Smooth muscle cell (in vitro differentiated cells): Measurements from ENCODE around the gene SLC24A3. TPM values are rescaled to one million over a fixed set of nuclear protein-coding genes. Genes with fewer than 3 reads are reported as not detected.

Experiments used
- DNase-seq: peaks from one replicate; lab custom pipeline; 2025; ENCODE audit not compliant: unreplicated experiment; lab: John Stamatoyannopoulos, UW
- H2AFZ ChIP-seq: fragments of 200-600 bp; sonication (generic); 2 replicates; pipeline ENCODE4 v1.6.0; 2016; ENCODE audit warnings: antibody characterized with exemption, low read depth, mild to moderate bottlenecking
- H3F3A ChIP-seq: fragments of 200-600 bp; sonication (generic); 2 replicates; pipeline ENCODE4 v1.6.0; 2017; ENCODE audit warnings: antibody characterized with exemption, low read depth
- H3K27ac ChIP-seq: fragments of 200-600 bp; sonication (generic); 2 replicates; pipeline ENCODE4 v1.5.1; 2016; ENCODE audit warnings: low read depth, mild to moderate bottlenecking
- H3K27me3 ChIP-seq: fragments of 200-600 bp; sonication (generic); 2 replicates; pipeline ENCODE4 v1.6.1; 2016; ENCODE audit warnings: low read depth, mild to moderate bottlenecking
- H3K36me3 ChIP-seq: fragments of 200-600 bp; sonication (generic); 2 replicates; pipeline ENCODE4 v1.5.1; 2016; ENCODE audit warnings: low read depth
- H3K4me1 ChIP-seq: fragments of 200-600 bp; sonication (generic); 2 replicates; pipeline ENCODE4 v1.5.1; 2016; ENCODE audit warnings: low read depth
- H3K4me2 ChIP-seq: fragments of 200-600 bp; sonication (generic); 2 replicates; pipeline ENCODE4 v1.6.0; 2016; ENCODE audit warnings: mild to moderate bottlenecking
- H3K4me3 ChIP-seq: fragments of 200-600 bp; sonication (generic); 2 replicates; pipeline ENCODE4 v1.5.1; 2016; ENCODE audit warnings: mild to moderate bottlenecking
- H3K79me2 ChIP-seq: fragments of 200-600 bp; sonication (generic); 2 replicates; pipeline ENCODE4 v1.6.0; 2016; ENCODE audit warnings: low read depth, mild to moderate bottlenecking
- H3K9ac ChIP-seq: fragments of 200-600 bp; sonication (generic); 2 replicates; pipeline ENCODE4 v1.6.0; 2016; ENCODE audit warnings: low read depth
- H3K9me3 ChIP-seq: fragments of 200-600 bp; sonication (generic); replicated peaks from 2 replicates; pipeline ENCODE4 v1.5.1; 2016; ENCODE audit warnings: low read depth
- H4K20me1 ChIP-seq: fragments of 200-600 bp; sonication (generic); 2 replicates; pipeline ENCODE4 v1.6.0; 2016; ENCODE audit warnings: low read depth
- CTCF ChIP-seq: fragments of 200-600 bp; sonication (generic); IDR thresholded peaks from 2 replicates; pipeline ENCODE4 v1.5.1; 2017; ENCODE audit warnings: borderline replicate concordance, mild to moderate bottlenecking, antibody characterized with exemption; ENCODE audit not compliant: insufficient read depth, poor library complexity, severe bottlenecking
- WGBS: methylation state at CpG from one replicate; pipeline ENCODE4 v1.1.7; 2016; ENCODE audit warnings: low lambda C conversion rate; 5-methylcytosine and 5-hydroxymethylcytosine counted together
- polyA plus RNA-seq: library from polyadenylated mRNA; unstranded; fragments of >200 nt; fragmentation: Nextera tagmentation; extraction: Ambion mirVana; gene quantifications from 2 replicates; pipeline ENCODE4 v1.2.1, GENCODE V29; 2016
- total RNA-seq: library from RNA; depleted of rRNA; stranded (reverse); fragments of >200 nt; gene quantifications from 2 replicates; pipeline ENCODE4 v1.2.3, GENCODE V29; 2014

The SLC24A3 gene
- total and polyA plus RNA-seq, 2 experiments from 2014 or later = 2.5 to 3.2 TPM

GRCh38 chr20:19661717-19662636 lies 449.5 kb downstream of the SLC24A3 start:
- WGBS = 53% methylated on average over 19 of the region's 19 CpGs
- Histone ChIP-seq H3K9ac (no peak overlapping the region), H3K4me2 (peak overlapping the region; percentile 22), H3K27ac (no peak overlapping the region), H3K4me1 (no peaks in the 10 kb centered on the region), H4K20me1 (no peaks in the 10 kb centered on the region), H3K36me3 (no peaks in the 10 kb centered on the region), H3F3A (no peaks in the 10 kb centered on the region), H3K79me2 (no peaks in the 10 kb centered on the region), H3K4me3 (no peak overlapping the region), H2AFZ (no peak overlapping the region), H3K27me3 (peaks cover 23% of the 10 kb centered on the region), H3K9me3 (no peaks in the 10 kb centered on the region)
- no peak for DNase-seq
- peak; percentile 97 for TF ChIP-seq CTCF

GRCh38 chr20:19662637-19662995 lies 450.2 kb downstream of the SLC24A3 start:
- Histone ChIP-seq H3K27me3 (peaks cover 20% of the 10 kb centered on the region), H3K9me3 (no peaks in the 10 kb centered on the region), H3K4me3 (no peak overlapping the region), H3K4me1 (no peaks in the 10 kb centered on the region), H3K27ac (no peak overlapping the region), H3F3A (no peaks in the 10 kb centered on the region), H3K9ac (no peak overlapping the region), H3K36me3 (no peaks in the 10 kb centered on the region), H3K79me2 (no peaks in the 10 kb centered on the region), H2AFZ (no peak overlapping the region), H4K20me1 (no peaks in the 10 kb centered on the region), H3K4me2 (no peak overlapping the region)
- WGBS = 58% methylated on average over 9 of the region's 9 CpGs
- DNase-seq = no peak
- no peak for TF ChIP-seq CTCF

- no peak for DNase-seq
- Histone ChIP-seq H3K9me3 (no peaks in the 10 kb centered on the region), H3K4me1 (no peaks in the 10 kb centered on the region), H3F3A (no peaks in the 10 kb centered on the region), H4K20me1 (no peaks in the 10 kb centered on the region), H3K36me3 (no peaks in the 10 kb centered on the region), H3K27ac (no peak overlapping the region), H3K9ac (no peak overlapping the region), H3K4me3 (no peak overlapping the region), H3K79me2 (no peaks in the 10 kb centered on the region), H3K4me2 (no peak overlapping the region), H3K27me3 (peaks cover 14% of the 10 kb centered on the region), H2AFZ (no peak overlapping the region)
- 93% methylated on average over 3 of the region's 3 CpGs for WGBS
- no peak for TF ChIP-seq CTCF
Measured at GRCh38 chr20:19668418-19668817, 456.0 kb downstream of the SLC24A3 start.

GRCh38 chr20:19670829-19671228 lies 458.4 kb downstream of the SLC24A3 start:
- H3F3A ChIP-seq = no peaks in the 10 kb centered on the region
- 93% methylated on average over 3 of the region's 3 CpGs for WGBS
- no peak overlapping the region for H2AFZ ChIP-seq
- no peak overlapping the region for H3K9ac ChIP-seq
- no peak overlapping the region for H3K4me2 ChIP-seq
- H3K9me3 ChIP-seq = no peaks in the 10 kb centered on the region
- TF ChIP-seq CTCF = no peak
- no peak for DNase-seq
- H3K27ac ChIP-seq = no peak overlapping the region
- H3K27me3 ChIP-seq = no peaks in the 10 kb centered on the region
- H3K4me1 ChIP-seq = no peaks in the 10 kb centered on the region
- H4K20me1 ChIP-seq = no peaks in the 10 kb centered on the region
- no peak overlapping the region for H3K4me3 ChIP-seq
- H3K36me3 ChIP-seq = no peaks in the 10 kb centered on the region
- H3K79me2 ChIP-seq = no peaks in the 10 kb centered on the region
